Mucosa of gallbladder (tissue), 1 donor: Measurements from ENCODE around the gene OR4B1. TPM values are rescaled to one million over a fixed set of nuclear protein-coding genes. Genes with fewer than 3 reads are reported as not detected.
"Not testable (repeated sequence)": the region's sequence is repeated elsewhere in the genome, so short reads cannot be mapped to it uniquely, and the experiment has no call there.

Experiments used
- DNase-seq: peaks from one replicate; pipeline ENCODE4 v3.0.0-alpha.2; 2020; ENCODE audit warnings: low spot score
- total RNA-seq: library from RNA; stranded (reverse); gene quantifications from one replicate; pipeline ENCODE4 v1.2.1, GENCODE V29; 2021
- donor health status: DM: no; HTN: no; CAD: no.

The OR4B1 gene, protein sequence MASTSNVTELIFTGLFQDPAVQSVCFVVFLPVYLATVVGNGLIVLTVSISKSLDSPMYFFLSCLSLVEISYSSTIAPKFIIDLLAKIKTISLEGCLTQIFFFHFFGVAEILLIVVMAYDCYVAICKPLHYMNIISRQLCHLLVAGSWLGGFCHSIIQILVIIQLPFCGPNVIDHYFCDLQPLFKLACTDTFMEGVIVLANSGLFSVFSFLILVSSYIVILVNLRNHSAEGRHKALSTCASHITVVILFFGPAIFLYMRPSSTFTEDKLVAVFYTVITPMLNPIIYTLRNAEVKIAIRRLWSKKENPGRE
- not detected for total RNA-seq

DNA sequence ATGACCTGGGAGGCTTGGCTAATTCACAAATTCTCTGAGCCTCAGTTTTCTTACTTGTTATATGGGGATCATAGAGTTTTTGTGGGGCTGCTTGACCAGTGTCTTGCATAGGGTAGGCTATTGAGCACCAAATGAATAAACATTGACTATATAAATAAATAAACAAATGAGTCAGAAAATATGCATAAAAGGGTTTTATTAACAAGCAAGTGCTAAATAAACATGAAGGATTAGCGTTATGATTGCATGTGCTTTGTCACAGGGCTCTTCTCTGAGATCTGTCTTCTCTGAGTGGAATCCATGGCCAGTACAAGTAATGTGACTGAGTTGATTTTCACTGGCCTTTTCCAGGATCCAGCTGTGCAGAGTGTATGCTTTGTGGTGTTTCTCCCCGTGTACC lies at the start of gene OR4B1:
OR4B1 (plus strand) TSS at position 301 of the 400 bp plus-strand sequence; CDS start at position 301, 0 bp downstream.
- no peak for DNase-seq

DNA sequence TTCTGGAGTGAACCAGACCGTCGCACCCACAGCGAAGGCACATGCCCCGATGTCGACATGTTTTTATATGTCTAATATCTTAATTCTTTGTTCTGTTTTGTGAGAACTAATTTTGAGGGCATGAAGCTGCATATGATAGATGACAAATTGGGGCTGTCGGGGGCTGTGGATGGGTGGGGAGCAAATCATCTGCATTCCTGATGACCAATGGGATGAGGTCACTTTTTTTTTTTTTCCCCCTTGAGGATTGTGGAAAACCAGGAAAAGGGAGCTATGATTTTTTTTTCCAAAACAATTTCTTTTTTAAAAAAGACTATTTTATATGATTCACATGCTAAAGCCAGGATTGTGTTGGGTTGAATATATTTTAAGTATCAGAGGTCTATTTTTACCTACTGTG lies 49.2 kb upstream of the OR4B1 start:
- no peak for DNase-seq

DNA sequence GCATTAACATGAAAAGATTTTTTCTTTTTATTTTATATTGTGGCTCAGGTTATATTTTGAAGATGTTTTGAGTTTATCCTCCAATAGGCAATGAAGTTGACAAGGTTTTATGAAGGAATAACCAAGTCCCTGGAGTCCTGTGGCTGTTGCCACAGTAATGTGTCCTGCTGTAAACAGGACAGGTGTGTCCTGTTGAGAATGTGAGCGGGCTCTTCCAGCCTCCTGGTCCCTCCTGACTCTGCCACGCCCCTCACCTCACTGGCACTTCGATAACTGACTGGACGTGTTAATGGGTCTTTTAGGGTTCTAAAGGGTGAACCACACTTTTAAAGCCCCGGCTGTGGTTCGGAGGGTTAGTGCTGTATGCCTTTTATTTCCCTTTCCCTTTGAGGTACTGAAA lies 47.8 kb upstream of the OR4B1 start:
- DNase-seq = no peak

DNA sequence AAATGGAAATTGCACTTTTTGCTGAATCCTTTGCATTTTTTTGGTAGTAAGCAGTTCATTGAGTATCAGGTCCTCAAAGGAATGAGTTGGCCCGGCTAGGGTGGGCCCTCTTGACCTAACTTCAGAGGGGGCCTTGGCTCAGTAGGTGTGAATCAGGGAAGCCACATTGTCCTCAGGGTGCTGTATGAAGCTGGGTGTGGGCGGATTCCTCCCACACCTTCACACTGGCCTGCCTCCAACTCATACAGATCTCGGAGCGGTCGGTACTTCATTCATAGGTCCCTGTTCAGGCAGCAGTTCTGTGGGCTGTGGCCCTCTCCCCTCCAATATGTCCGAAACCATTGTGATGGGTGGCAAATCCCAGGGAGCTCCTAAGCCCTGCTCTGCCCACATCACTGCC lies 47.4 kb upstream of the OR4B1 start:
- no peak for DNase-seq

DNA sequence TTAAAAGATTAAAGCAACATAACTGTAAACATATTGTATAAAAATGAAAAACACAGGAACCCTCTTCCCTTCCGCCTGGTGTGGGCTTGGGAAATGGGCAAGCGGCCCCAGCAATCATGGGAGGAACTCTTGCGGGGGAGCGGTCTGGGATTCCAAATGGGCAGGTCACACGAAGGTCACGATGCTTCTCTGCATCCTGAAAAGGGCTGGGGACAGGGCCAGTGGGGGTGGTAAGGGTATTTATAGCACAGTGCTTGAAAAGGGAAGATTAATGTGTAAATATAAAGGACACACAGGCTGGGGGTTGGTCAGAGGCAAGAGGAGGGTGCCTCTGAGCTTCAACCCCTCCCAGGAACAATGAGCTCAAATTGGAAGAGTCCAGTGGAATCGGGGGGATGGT lies 46.9 kb upstream of the OR4B1 start:
- DNase-seq = no peak

DNA sequence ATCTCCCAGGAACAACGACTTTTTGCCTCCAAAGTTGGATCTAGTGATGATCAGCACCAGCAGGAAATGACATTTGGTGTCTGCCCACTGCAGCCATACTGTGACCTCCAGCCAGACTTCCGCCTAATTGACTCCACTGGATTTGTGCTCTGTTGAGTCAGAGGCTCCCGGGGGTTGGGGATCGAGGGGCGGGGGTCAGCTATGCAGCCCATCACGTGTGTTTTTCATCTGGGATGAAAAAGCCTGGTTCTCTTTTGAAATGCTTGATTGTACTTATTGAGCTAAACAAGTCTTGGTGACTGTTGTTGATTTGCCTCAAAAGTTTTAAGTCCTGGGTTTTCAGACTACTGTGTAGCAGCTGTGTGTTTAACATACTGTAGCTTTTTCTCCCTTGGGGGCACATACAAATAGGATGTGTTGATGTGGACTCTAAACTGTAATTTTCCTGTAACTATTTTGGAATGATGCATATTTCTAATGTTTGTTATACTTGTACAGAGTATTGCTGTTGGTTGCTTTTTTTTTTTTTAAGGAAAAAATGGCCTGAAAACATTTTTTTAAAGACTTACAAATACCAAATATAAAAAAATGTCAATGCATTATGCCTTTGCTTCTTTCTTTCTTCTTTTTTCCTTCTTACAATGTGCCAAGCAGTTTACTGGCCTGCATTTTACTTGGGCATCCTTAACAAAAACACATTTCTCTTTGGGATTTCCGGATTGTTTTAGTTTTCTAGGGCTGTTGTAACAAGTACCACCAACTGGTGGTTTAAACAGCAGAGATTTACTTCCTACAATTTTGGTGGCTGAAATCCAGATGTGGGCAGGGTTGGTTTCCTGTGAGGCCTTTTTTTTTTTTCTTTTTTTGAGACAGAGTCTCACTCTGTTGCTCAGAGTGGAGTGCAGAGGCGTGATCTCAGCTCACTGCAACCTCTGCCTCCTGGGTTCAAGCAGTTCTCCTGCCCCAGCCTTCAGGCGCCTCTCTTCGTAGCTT lies 46.1 kb upstream of the OR4B1 start:
- DNase-seq = no peak

DNA sequence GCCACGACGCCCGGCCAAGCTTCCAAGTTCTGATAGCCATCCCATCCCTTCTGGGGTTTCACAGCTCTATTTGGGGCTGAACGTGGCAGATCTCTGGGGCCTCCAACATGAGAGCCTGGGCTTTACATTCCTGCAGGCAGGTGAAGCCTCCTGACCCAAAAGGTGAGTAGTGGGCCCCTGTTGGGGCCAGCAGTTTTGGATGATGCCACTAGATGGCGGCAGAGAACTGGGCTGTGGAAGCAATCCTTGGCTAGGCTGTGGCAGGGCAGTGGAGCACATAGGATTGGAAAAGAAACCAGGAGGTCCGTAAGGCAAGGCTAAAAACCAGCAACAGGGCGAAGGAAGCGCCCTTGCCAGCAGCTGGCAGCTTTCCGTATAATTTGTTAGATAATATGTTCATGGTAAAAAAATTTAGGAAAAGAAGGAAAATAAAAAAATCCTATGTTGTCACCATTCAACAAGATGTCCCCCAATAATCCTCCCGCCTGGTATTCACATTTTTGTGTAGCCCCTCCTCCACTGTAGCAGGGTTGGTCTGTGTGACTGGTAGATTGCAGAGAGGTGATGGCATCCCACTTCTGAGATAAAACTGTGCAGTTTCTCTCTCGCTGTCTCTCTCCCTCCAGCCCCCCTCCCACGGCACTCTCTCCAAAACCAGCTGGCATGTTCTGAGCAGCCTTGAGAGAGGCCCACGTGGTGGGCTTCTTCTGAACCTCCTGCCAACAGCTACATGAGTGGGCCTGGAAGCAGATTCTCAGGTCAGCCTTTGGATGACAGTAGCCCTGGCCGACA lies 43.6 kb upstream of the OR4B1 start:
- peak; percentile 54 for DNase-seq

DNA sequence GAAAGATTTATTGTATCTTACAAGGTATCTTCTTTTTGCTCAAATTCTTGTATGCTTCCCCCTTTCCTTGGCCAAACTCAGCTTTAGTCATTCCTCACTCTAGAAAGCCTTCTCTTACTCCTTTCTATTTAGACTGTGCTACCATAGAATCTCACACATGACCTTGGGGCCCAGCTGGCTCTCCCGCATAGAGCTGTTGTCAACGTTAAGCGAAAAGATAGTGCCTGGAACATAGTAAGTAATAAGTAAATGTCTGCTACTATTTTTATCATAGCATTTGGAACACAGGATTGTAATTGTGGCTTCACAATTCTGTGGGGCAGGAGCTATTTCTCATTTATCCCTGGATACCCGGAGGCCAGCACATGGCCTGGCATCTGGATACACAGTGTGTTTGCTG lies 38.9 kb upstream of the OR4B1 start:
- DNase-seq = no peak

DNA sequence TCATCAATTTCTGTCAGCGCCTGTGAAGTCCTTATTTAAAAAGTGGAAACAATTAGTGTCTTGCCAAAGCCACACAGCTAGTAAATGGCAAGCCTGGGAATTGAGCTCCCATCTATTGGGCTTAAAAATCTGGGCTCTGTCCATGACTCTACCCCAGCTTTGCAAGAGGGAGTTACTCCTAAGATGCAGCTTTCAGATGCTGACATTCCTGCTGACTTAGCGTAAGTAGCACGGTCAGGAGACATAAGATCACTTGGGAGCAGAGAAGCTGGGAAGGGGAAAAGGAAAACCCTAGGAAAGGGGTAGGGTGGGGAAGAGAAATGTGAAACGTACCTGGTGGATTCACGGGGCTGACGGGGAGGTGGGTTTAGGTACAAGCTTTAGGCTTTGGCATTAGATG lies 36.0 kb upstream of the OR4B1 start:
- no peak for DNase-seq

DNA sequence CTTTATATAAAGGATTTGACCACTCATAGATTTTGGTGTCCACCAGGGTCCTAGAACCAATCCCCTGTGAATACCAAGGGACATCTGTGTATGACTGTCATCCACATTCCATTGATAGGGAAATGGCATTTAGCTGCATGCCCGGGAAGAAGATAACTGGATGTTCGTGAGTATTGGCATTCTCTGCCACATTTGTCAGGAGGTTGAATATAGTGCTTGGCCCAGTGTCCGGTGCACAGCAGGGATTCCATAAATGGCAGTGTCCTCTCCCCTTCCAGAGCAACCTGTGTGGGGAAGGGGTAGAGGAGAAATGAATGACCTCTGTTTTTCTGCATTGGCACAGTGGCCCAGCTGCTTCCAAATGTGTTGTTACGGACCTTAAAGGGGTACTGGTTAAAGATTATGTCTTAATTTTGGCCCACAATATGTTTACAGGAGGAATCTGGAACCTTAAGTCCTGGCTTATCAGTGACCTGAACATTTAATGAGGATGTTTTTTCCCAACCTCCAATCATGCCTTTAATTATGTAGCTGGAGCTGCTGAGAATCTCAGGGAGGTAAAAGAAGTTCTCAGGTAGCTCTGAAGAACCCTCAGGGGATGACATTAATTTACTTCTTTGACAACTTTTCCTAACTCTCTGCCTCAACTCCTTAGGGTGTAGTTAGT lies 33.6 kb upstream of the OR4B1 start:
- no peak for DNase-seq

DNA sequence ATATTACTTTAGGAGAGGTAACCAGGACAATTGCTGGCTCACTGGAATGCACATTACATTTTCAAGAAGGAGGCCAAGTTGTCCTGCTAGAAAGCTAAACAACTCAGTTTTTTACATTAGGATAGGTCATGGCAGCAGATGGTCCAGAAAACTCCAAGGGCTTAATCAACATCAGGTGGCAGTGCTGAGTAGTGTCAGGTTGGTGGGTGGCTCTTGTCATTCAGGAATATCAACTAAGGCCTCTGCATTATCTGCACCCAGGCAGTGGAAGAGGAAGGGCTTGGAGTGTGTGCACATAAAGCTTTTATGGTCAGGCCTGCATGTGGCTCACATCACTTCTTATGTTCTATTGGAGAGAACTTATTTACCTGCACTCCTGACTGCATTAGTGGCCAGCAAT lies 32.2 kb upstream of the OR4B1 start:
- DNase-seq = no peak

DNA sequence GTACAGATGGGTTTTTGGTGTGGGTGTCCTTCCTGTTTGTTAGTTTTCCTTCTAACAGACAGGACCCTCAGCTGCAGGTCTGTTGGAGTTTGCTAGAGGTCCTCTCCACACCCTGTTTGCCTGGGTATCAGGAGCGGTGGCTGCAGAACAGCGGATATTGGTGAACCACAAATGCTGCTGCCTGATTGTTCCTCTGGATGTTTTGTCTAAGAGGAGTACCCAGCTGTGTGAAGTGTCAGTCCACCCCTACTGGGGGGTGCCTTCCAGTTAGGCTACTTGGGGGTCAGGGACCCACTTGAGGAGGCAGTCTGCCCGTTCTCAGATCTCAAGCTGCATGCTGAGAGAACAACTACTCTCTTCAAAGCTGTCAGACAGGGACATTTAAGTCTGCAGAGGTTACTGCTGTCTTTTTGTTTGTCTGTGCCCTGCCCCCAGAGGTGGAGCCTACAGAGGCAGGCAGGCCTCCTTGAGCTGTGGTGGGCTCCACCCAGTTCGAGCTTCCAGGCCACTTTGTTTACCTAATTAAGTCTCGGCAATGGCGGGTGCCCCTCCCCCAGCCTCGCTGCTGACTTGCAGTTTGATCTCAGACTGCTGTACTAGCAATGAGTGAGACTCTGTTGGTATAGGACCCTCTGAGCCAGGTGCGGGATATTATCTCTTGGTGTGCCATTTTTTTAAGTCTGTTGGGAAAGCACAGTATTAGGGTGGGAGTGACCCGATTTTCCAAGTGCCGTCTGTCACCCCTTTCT lies 25.5 kb upstream of the OR4B1 start:
- not testable (repeated sequence) for DNase-seq

DNA sequence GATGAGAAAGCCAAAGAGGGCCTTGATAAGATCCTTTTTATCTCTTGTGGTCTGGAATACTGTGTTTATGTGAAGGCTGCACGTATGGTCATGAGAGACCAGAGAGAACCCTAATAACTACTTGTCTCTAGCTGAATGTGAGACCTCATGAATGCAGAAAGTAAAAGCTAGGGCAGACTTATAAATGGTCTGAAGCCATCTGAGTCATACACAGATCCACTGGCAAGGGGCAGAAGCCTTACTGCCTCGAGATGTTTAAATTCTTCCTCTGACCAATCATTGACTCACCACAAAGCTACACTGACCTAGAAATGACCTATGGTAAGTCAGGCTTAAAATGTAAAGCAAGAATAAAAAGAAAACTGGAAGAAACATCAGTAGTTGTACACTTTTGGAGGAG lies 22.7 kb upstream of the OR4B1 start:
- no peak for DNase-seq

DNA sequence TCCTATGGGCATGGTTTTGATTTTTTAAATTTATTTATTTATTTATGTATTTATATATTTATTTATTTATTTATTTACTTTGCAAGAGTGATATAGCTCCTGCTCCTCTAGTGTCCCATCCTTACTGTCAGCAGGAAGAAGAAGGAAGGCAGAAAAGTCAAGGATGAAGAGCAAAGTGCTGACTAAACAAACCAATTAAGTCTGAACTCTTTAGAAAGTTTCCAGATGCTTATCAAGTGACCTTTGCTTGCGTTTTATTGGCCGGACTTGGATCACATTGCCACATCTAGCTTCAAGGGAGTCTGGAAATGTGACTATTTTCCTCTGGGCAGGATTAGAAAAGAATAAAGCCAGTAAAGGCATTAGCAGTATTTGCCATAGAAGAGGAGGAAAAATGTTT lies 8.7 kb upstream of the OR4B1 start:
- DNase-seq = no peak

DNA sequence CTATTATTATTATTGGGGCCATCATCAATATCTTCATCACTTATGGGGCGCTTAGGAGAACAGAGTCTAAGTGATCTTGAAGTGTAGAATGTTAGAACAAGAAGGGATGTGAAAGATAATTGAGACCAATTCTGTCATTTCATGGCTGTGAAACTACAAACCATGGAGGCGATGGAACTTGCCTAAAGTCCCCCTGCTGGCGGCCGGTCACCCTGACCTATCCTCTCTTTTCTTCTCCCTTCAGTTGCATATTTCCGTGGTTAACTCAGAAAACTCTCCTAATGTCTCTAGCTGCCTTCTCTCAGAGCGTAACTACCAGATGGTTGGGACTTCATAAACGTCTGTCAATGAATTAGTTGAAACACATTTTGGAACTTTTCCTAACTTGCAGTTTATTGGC lies 6.6 kb upstream of the OR4B1 start:
- no peak for DNase-seq

DNA sequence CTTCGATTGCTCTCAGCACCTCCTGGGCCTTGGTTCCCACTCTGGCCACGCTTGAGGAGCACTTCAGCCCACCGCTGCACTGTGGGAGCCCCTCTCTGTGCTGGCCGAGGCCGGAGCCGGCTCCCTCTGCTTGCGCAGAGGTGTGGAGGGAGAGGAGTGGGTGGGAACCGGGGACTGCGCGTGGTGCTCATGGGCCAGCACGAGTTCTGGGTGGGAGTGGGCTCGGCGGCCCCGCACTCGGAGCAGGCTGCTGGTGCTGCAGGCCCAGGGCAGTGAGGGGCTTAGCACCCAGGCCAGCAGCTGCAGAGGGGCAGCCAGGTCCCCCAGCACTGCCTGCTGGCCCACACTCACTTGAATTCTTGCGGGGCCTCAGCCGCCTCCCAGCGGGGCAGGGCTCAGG lies 12.2 kb downstream of the OR4B1 start:
- DNase-seq = no peak

DNA sequence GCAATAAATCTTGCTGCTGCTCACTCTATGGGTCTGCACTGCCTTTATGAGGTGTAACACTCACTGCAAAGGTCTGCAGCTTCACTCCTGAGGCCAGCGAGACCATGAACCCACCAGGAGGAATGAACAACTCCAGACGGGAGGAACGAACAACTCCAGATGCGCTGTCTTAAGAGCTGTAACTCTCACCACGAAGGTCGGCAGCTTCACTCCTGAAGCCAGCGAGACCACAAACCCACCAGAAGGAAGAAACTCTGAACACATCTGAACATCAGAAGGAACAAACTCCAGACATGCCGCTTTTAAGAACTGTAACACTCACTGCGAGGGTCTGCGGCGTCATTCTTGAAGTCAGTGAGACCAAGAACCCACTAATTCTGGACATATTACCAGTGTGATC lies 13.4 kb downstream of the OR4B1 start:
- not testable (repeated sequence) for DNase-seq

DNA sequence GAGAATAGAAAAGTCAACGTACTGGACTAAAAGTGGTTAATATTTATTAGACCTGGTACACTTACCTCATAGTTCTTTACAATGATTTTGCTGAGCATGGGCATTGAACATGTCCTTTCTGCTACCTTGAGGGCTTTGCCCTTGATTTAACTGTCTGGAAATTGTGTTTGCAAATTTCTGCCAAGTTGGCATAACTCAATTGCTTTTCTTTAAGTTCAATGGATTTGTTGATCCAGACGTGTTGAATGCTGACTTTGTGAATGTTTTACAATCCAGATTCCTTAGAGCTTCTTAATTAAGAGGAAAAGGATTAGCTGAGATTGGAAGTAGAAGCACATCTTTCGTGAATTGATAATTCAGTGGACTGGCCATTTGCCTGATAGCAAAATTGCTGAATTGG lies 21.1 kb downstream of the OR4B1 start:
- no peak for DNase-seq

DNA sequence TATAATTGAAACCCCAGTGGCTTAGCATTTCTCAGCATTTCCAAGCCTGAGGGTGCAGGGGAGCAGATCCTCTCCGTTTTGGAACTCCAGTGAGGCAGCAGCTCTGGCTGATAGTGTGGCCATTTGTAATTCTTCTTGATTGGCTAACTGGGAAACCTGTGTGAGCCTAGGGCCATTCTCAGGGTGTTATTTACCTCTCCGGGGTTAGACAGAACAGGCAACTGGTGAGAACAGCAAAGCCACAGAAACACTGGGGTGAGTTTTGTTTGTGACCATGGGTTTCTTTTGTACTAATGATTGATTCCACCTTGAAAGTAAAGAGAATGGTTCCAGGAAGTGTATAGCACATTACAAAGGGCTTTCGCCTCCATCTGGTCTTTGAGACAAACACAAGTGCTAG lies 25.9 kb downstream of the OR4B1 start:
- no peak for DNase-seq

DNA sequence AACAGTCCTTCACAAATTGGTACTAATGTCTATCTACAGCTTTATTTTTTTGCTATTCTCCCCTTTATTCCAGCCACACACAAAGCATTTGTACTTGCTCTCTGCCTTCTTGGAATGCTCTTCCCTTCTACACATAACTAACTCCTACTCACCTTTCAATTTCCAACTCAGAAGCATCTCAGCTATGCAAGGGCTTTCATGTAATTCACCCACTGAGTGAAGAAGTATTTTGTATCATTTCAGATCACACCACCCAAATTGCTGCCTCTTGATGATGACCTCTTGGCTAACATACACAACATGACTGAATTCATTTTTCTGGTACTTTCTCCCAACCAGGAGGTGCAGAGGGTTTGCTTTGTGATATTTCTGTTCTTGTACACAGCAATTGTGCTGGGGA lies 28.2 kb downstream of the OR4B1 start, which contains the start of gene OR4X2:
OR4X2 (plus strand) TSS at position 301 of the 400 bp plus-strand sequence; CDS start at position 301, 0 bp downstream.
- DNase-seq = no peak

DNA sequence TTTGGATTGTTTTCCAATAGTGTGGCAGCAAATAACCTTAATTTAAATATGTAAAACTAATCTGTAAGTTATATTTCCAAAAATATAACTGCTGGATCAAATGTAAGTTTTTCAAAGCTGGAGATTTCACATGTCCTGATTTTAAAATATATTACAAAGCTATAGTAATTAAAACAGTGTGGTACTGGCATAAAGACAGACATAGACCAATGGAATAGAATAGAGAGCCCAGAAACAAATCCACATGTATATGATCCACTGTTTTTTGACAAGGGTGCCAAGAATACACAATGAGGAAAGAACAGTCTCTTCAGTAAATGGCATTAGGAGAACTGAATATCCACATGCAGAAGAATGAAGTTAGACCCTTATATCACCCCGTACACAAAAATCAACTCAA lies 32.3 kb downstream of the OR4B1 start:
- no peak for DNase-seq
